Glomerular visceral epithelial cell (primary cell): ENCODE results near the gene HEPHL1.
A peak's percentile ranks its signal among the peaks of the same experiment; 100 is the strongest.
"Not testable (repeated sequence)": the region's sequence is repeated elsewhere in the genome, so short reads cannot be mapped to it uniquely, and the experiment has no call there.

Experiments
- DNase-seq: peaks from one replicate; pipeline ENCODE4 v3.0.0-alpha.2; 2016; ENCODE audit errors: extremely low spot score

HEPHL1 gene, protein sequence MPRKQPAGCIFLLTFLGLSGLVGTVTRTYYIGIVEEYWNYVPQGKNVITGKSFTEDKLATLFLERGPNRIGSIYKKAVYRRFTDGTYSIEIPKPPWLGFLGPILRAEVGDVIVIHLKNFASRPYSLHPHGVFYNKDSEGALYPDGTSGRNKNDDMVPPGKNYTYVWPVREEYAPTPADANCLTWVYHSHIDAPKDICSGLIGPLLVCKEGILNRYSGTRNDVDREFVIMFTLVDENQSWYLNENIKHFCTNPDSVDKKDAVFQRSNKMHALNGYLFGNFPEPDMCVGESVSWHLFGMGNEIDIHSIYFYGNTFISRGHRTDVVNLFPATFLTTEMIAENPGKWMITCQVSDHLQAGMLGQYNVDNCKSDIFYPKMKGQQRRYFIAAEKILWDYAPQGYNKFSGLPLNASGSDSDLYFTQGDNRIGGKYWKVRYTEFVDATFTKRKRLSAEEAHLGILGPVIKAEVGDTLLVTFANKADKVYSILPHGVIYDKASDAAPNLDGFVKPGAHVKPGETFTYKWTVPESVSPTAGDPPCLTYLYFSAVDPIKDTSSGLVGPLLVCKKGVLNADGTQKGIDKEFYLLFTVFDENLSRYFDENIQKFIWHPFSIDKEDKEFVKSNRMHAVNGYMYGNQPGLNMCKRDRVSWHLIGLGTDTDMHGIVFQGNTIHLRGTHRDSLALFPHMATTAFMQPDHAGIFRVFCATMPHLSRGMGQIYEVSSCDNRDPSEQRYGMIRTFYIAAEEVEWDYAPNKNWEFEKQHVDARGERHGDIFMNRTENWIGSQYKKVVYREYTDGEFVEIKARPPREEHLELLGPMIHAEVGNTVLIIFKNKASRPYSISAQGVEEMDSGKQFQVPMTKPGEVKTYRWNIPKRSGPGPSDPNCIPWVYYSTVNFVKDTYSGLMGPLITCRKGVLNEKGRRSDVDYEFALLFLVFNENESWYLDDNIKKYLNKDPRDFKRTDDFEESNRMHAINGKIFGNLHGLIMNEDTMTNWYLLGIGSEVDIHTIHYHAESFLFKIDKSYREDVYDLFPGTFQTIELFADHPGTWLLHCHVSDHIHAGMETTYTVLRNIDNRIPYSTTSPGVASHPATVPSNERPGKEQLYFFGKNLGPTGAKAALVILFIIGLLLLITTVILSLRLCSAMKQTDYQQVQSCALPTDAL

DNA sequence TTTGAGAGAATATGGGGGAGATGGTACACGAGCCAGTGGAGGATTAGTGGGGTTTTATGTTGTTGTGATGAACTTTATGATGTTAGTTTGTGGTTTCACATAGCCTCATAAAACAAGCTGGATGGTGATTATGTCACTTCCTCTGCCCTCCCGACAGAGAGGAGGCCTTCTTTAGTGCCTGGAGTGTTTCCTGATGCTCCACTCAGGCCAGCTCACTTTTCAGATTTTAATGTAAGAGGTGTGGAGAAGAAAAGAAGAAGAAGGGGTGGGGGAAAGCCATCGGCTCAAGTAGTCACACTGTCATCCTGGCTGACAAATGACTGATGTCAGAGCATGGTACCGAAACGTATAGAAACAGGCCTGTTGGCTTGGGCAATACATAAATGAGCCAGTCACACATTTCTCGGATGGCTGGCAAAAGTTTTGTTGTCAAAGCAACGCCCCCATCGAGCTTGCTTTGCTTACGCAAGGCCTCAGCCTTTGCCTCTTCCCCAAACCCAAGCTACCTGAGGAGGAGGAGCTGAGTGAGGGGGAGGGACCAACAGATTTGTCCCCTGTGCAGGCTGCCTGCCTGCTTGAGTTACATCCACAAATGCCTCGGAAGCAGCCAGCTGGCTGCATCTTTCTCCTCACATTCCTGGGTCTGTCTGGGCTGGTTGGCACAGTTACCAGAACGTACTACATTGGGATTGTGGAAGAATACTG, at the start of gene HEPHL1:
Gene HEPHL1 (plus strand): TSS at position 578 of the 705 bp plus-strand sequence. CDS start 15 bp downstream, at position 593.
- no peak for DNase-seq

DNA sequence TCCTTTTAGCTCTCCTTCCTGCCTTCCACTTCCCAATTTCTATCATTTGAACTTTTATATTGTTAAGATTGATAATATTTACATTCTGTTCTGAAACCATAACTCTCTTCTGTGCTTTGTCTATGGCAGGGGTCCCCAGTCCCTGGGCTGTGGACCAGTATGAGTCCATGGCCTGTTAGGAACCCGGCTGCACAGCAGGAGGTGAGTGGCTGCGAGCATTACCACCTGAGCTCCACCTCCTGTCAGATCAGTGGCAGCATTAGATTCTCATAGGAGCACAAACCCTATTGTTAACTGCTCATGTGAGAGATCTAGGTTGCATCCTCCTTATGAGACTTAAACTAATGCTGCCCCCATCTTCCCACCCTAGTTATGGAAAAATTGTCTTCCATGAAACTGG, 48.4 kb upstream of the HEPHL1 start:
- DNase-seq = no peak

DNA sequence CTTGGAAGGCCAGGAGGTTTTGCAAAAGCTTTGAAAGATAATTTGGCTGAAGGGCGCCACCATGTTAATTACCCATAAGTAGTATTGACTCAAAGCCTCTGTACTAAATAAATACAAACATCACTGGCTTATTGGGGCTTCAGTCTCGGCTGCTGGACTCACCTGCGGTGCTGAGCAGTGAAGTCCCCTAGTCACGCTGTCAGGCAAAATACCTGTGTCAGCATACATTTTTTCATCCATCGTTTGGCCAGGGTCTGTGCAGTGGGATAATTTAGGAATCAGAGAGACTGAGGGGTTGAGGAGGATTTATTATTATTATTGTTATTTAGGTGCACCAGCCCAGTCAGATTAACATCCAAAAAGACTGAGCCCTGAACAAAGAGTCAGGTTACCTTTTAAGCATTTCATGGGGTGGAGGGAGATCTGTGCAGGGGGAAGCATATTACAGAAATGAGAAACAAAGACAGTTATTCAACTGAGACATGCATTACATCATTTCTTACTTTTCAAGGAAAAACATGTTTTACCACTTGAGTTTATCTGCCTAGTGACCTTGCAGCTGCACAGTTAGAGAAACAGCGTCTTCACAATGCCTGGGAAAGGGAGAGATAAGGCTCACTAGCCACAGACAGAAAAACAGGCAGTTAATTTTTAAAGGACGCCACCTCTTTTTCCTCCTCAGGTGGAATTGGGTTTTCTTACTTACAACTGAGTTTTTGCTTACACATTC, 47.7 kb upstream of the HEPHL1 start:
- not testable (repeated sequence) for DNase-seq

DNA sequence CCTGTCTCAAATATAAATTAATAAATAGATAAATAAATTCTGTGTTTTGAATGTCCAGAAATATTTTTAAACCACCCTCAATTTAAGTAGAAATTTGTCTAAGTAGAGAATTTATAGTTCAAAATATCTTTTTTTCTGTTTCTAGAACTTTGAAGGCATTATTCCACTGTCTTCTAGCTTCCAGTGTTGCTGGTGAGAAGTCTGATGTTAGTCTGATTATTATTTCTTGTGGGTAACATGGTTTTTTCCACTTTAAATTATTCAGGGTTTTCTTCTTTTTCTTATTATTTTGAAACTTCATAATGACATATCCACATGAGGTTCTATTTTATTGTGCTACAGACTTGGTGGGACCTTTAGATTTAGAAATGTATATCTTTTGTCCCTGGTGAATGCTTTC, 46.4 kb upstream of the HEPHL1 start:
- DNase-seq = no peak

DNA sequence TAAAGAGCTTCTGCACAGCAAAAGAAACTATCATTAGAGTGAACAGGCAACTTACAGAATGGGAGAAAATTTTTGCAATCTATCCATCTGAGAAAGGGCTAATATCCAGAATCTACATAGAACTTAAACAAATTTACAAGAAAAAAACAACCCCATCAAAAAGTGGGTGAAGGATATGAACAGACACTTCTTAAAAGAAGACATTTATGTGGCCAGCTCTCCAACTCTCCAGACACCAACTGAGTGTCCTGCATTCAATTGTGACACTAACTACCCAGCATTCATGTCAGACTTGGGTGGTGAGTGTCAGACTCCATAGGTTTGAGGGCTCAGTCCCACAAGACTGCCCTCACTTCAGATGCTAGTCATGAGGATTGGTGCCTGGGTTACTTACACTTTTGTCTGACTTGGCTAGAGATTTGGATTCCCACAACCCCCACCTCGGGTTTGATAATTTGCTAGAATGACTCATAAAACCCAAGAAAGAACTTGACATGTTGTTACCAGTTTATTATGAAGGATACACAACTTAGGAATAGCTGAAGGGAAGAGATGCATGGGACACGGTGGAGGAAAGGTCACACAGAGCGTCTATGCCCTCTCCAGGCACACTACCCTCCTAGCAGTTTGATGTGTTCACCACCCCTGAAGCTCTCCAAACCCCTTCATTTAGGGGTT, 44.4 kb upstream of the HEPHL1 start:
- DNase-seq = not testable (repeated sequence)

DNA sequence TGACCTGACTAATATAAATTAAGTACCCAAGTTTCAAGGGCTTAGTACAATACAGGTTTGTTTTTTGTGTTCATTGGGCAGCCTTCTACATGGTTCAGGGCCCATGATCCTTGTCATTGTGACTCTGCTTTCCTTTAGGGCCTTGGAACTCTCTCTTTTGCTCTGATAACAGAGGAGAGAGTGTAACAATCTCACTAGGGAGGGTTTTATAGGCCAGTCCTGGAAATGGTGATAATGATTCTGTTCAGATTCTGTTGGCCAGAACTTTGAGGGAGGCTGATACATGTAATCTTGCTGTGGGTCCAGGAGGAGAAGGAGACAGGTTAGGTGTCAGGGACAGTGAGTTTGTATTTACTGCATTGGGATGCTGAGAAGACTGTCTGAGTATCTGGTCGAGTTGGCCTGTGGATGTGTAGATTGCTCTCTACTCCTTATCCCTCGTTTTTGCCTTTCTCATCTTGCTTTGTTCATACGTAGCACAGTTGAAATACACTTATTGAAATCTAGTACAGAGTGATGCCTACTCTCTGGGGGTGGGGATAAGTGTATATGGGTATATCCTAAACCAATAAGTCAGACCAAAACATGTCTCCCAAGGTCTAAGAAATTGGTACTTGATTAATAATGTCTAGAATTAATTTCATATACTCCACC, 37.5 kb upstream of the HEPHL1 start:
- DNase-seq = no peak

DNA sequence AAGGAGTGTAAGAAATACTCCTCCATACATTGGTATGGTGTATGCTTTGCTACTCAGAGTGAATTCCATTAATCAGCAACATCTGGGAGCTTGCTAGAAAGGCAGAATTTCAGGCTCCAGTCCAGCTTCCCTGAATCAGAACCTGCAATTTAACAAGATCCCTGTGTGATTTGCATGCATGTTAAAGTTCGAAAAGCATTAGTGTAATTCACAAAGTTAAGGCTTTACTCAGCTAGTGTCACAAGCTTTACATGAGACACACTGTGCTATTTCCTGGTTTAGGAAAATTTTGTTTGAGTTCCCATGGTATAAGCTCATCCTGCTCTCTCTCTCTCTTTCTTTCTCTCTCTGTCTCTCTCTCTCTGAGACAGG, 37.0 kb upstream of the HEPHL1 start:
- DNase-seq = no peak

DNA sequence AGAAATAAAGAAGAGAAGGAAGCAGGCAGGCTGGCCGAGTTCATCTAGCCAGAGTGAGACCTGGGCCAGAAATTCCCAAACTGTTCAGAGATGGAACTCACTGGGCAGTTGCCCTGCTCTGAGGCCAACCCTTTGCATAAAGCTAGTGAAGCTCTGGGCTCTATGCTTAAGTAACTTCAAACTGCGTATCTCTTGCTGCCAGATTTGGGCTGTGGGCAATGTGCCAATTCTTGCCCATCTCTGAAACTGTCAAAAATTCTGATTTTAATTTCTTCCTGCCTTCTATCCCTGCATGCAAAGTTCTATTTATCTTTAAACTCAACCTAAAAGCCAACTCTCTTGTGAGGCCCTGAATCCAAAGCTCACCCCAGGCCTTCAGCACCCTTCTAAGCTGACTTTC, 36.2 kb upstream of the HEPHL1 start:
- DNase-seq = no peak

DNA sequence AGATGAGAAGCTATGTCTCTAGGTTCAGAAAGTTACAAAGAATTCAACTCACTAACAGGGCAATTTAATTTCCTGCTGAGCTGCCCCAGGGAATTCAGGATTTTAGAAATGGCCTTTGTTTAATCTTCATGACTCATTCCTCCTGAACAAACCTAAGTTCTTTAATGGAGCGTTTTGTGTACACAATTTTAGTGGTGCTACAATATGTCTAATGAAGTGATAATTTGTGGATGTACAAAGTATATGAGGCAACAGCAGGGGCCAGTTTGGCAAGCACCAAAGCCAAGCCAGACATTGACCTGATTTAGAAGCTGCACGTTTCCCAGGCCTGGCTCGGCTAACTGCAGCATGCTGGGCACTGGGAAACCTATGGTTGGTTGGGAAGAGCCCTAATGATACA, 34.4 kb upstream of the HEPHL1 start:
- no peak for DNase-seq

DNA sequence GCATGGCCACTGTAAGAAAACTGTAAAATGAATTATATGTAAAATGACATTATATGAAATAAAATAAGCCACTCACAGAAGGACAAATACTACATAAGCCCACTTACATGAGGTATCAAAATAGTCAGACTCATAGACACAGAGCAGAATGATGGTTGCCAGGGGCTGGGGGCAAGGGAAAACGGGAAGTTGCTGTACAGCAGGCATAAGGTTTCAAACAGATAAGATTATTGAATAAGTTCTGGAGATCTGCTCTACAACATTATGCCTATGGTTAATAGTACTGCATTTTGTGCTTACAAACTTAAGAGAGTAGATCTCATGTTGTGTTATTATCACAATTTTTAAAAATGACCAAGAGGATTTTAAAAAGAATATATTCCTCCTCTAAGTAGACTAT, 32.7 kb upstream of the HEPHL1 start:
- DNase-seq = no peak

DNA sequence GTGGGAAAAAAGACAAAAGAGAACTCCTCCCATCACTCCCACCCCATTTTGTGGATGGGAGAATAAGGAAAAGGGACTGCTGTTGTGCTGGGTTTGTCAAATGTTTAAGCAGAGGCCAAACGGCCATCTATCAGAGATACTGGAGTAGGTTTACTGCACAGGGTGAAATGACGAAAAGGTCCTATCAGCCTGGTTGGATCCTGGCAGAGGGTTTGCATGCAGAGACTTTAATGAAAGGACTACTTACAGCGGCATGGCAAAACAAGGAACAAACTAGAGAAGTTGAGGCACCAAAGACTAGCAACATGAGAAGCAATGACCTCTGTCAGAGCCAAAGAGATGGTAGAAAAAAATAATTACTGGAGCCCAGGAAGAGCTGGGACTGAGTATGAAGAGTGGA, 32.2 kb upstream of the HEPHL1 start:
- no peak for DNase-seq

DNA sequence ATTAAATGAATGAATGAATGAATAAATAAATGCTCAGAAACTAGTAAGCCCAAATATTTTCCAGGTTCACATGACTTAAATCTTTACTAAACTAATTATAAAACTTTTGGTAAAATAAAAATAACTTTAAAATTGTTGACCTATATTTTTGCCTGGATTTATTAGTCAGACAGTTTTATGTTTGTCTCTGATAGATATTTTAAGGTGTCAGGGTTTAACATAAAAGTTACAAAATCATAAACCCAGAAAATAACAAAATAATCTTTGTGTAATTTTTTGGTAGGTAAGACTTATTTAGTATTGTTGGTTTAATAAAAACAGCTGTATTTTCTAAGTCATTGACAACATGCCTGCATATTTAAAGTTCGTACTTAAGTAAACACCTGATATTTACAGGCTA, 27.4 kb upstream of the HEPHL1 start:
- DNase-seq = no peak

DNA sequence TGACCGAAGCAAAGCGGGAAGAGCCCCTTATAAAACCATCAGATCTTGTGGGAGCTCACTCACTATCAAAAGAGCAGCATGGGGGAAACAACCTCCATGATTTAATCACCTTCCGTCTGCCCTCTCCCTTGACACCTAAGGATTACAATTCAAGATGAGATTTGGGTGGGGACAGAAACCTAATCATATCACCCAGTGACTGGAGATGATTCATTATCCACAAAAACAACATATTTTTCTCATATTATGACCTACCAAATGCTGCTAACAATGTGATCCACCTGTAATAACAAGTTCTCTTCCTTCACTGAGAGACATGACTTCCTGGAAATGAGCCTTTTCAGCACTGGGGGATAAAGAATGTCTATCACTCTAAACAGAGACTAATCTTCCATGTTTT, 23.4 kb upstream of the HEPHL1 start:
- DNase-seq = no peak

DNA sequence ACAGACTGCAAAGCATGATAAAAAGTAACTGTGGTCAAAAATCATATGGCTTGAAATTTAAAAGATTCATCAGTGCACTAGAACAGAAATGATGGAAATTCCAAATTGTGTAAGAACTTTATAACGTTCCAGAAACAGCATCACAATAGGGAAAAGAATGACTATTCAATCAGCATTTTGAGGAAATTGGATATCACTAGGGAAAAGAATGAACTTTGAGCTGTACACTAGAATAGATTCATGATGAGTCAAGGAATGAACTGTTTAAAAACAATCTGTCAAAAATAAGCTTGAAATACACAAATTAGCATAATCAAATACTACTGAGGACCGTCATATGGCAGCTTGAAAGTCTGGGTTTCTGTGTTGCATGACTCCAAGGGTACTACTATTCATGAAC, 20.5 kb upstream of the HEPHL1 start:
- DNase-seq = no peak

DNA sequence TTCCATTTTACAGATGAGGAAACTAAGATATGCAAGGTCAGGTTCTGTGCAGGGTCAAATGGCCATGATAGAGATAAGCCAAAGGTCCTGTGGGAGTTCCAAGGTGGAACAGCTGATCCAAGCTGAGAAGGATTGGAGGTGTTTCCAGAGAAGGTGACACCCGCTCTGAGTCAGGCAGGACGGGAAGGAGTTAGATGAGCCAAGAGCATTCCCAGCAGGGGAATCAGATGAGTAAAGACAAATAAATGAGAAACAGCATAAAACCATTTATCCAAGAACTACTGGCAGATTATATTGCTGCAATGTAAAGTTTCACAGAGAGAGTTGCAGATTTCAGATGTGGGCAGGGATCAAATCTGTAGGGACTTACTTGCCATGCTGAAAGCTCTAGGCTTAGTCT, 18.9 kb upstream of the HEPHL1 start:
- DNase-seq = no peak

DNA sequence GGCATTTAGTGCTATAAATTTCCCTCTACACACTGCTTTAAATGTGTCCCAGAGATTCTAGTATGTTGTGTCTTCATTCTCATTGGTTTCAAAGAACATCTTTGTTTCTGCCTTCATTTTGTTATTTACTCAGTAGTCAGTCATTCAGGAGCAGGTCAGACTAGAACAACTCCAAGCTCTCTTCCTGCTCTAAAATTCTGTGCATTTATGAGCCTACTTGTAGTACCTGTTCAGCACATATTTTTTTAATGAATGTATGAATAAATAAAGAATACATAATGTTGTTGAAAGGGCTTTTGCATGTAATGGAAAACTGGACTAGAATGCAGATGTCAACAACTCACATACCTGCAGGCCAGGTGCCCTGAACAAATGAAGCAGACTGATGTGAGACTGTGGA, 13.7 kb upstream of the HEPHL1 start:
- no peak for DNase-seq

DNA sequence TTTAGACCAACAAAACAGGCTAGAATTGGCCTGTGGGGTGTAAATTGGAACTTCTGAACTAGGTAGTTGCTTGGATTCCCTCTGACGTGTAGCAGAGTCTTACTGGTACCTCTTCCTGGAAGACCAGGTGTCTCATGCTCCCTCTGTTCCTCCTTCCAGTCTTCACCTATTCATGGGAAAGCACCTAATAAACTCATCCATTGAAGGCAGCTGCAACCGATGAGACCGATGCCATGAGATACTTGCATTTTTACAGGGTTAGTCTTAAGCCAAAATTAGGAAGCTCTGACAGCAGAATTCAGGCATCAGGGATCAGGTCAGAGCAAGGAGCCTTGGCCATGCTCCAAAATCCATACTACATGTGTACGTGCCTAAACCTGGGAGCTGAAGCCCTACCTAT, 13.2 kb upstream of the HEPHL1 start:
- DNase-seq = no peak

DNA sequence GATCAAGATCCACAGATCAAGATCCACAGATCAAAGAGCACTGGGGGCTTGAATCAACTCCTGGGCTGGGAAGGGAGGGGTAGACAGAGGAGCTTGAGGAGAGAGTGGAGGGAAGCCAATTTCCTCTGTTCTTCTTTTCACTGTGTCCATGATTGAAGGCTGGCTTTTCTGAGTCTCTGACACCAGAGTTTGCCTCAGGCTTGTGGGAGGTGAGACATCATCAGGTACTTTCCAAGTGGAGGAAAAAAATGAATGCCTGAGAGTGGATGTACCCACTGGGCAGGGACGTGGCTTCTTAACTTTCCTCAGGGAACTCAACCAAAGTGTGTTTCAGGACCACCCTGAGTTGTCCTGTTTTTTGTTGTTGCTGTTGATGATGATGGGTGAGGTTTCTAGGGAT, 11.0 kb upstream of the HEPHL1 start:
- no peak for DNase-seq

DNA sequence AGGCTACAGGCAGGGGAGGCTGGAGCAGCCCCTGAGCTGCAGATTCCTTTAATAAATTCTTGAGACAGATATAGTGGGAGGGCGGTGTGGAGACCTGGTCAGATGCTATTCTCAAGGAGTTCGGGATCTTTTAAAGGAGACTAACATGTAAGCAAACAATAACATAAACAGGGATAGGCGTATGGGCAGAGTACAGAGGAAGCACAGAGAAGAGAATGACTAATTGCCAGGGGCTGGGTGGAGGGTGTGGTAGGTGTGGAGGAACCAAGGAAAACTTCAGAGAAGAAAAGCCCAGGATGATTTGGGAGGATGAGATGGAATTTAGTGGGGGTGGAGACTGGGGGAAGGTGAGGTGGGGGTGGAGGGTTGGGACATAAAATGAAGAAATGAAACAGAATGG, 9.7 kb upstream of the HEPHL1 start:
- no peak for DNase-seq

DNA sequence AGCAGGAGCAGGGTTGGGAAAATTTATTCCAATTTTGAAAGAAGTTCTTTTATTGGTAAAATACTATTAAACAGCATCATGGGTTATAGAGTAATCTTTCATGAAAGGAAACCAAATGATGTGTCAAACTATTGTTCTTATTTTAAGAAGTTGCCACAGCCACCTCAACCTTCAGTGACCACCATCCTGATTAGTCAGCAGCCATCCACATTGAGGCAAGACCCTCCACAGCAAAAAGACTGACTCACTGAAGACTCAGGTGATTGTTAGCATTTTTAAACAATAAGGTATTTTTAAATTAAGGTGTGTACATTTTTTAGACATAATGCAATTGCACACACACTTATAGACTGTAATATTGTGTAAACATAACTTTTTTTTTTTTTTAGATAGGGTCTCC, 3.7 kb upstream of the HEPHL1 start:
- peak; percentile 6 for DNase-seq
